GM12891 (cell line): ENCODE results near the gene IDE.

Experiments used
- POLR2A ChIP-seq: IDR thresholded peaks from 2 replicates; pipeline ENCODE4 v1.6.1; 2011; ENCODE audit warnings: low read depth, low read length, control low read depth
- POLR2AphosphoS5 ChIP-seq: IDR thresholded peaks from 2 replicates; pipeline ENCODE4 v1.6.1; 2011; ENCODE audit warnings: low read depth, low read length, control low read depth
- TAF1 ChIP-seq: IDR thresholded peaks from 2 replicates; pipeline ENCODE4 v1.6.1; 2011; ENCODE audit warnings: low read depth, low read length, control low read depth

DNA sequence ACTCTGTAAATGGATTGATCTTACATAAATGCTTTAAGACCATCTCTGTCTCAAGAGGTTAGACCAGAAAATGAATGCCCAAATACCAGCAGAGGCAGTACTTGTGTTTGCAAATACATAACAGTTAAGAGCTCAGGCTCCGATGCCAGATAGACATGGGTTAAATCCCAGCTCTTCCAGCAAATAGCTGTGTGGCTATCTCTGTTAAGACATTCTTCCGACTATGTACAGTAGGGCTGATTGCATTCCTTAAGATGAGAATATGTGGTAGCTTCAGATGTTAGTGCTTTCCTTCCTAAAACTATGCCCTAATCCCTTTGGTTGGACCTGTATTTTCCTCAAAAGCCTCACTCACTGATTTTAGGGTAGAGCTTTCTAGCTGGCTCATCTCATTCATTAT, 2.2 kb downstream of the IDE start:
- TF ChIP-seq POLR2AphosphoS5 (no peak), TAF1 (no peak), POLR2A (no peak)
